DMS79 treated with DMSO at 0.1 percent for 48 hours (cell line): ENCODE results near the gene WDCP.
"Not testable (repeated sequence)": the region's sequence is repeated elsewhere in the genome, so short reads cannot be mapped to it uniquely, and the experiment has no call there.

Experiments used
- DNase-seq: peaks from one replicate; lab custom pipeline; 2025; lab: John Stamatoyannopoulos, UW

WDCP gene

GRCh38 chr2:24058564-24059271 lies 11.5 kb upstream of the WDCP start:
- DNase-seq: no peak

GRCh38 chr2:24055750-24056149 lies 8.6 kb upstream of the WDCP start:
- DNase-seq: no peak

GRCh38 chr2:24054366-24055010 lies 7.3 kb upstream of the WDCP start:
- DNase-seq: no peak

- no peak for DNase-seq
Observed at GRCh38 chr2:24052951-24053350, 5.8 kb upstream of the WDCP start.

GRCh38 chr2:24051833-24052232 lies 4.6 kb upstream of the WDCP start:
- no peak for DNase-seq

- DNase-seq: peak; percentile 18
Observed at GRCh38 chr2:24050041-24050979, 3.1 kb upstream of the WDCP start.

GRCh38 chr2:24049485-24050021 lies 2.4 kb upstream of the WDCP start, which contains the start of gene FKBP1B:
FKBP1B (plus strand) TSS chr2:24049741; CDS start chr2:24049850, 109 bp downstream.
- DNase-seq: peak; percentile 65

- peak; percentile 75 for DNase-seq
Observed at GRCh38 chr2:24048769-24049484, 1.7 kb upstream of the WDCP start.

- no peak for DNase-seq
Observed at GRCh38 chr2:24047703-24048033, 477 bp upstream of the WDCP start.

GRCh38 chr2:24046599-24046929 lies 627 bp downstream of the WDCP start:
- no peak for DNase-seq

- DNase-seq: no peak
Observed at GRCh38 chr2:24045511-24046508, 1.4 kb downstream of the WDCP start.

- not testable (repeated sequence) for DNase-seq
Observed at GRCh38 chr2:24043133-24043532, 4.1 kb downstream of the WDCP start.

GRCh38 chr2:24040511-24040910 lies 6.7 kb downstream of the WDCP start:
- DNase-seq: no peak

GRCh38 chr2:24038786-24039499 lies 8.2 kb downstream of the WDCP start:
- no peak for DNase-seq

- DNase-seq: no peak
Observed at GRCh38 chr2:24026233-24026632, 21.0 kb downstream of the WDCP start.

GRCh38 chr2:24024996-24025663 lies 22.1 kb downstream of the WDCP start:
- DNase-seq: no peak

- DNase-seq: no peak
Observed at GRCh38 chr2:24024018-24024417, 23.2 kb downstream of the WDCP start.

GRCh38 chr2:24022975-24023575 lies 24.1 kb downstream of the WDCP start:
- no peak for DNase-seq
